Endodermal cell (in vitro differentiated cells): ENCODE measurements around the gene IKZF1. TPM values are rescaled to one million over a fixed set of nuclear protein-coding genes. Genes with fewer than 3 reads are reported as not detected.
A peak's percentile ranks its signal among the peaks of the same experiment; 100 is the strongest.

Source experiments
- DNase-seq: peaks from one replicate; pipeline ENCODE4 v3.0.0-alpha.2; 2017
- H3K27ac ChIP-seq: 2 replicates; pipeline ENCODE4 v1.5.1; 2013; ENCODE audit warnings: mild to moderate bottlenecking, low read depth, low read length, moderate library complexity
- H3K27me3 ChIP-seq: 2 replicates; pipeline ENCODE4 v1.6.1; 2013; ENCODE audit warnings: mild to moderate bottlenecking, low read length, moderate library complexity; ENCODE audit not compliant: insufficient read depth, control insufficient read depth, poor library complexity, severe bottlenecking
- H3K36me3 ChIP-seq: 2 replicates; pipeline ENCODE4 v1.7.0; 2013; ENCODE audit warnings: mild to moderate bottlenecking, low read length, moderate library complexity; ENCODE audit not compliant: control insufficient read depth, insufficient read depth
- H3K4me1 ChIP-seq: one replicate; pipeline ENCODE4 v1.7.0; 2013; ENCODE audit warnings: low read length; ENCODE audit not compliant: control insufficient read depth, insufficient read depth
- H3K4me3 ChIP-seq: 2 replicates; pipeline ENCODE4 v1.5.1; 2013; ENCODE audit warnings: mild to moderate bottlenecking, low read length, moderate library complexity
- H3K9ac ChIP-seq: 2 replicates; pipeline ENCODE4 v1.6.1; 2013; ENCODE audit warnings: mild to moderate bottlenecking, low read length, moderate library complexity; ENCODE audit not compliant: poor library complexity, severe bottlenecking; ENCODE audit errors: extremely low read depth
- H3K9me3 ChIP-seq: 2 replicates; pipeline ENCODE4 v1.6.1; 2013; ENCODE audit warnings: mild to moderate bottlenecking, low read length, moderate library complexity; ENCODE audit not compliant: control insufficient read depth
- H3K27ac Mint-ChIP-seq: 2 replicates; pipeline ENCODE4 v1.8.0; 2020; ENCODE audit warnings: mixed read lengths
- H3K27me3 Mint-ChIP-seq: 2 replicates; pipeline ENCODE4 v1.8.0; 2021; ENCODE audit warnings: mild to moderate bottlenecking, mixed read lengths; ENCODE audit not compliant: insufficient read depth
- H3K36me3 Mint-ChIP-seq: 2 replicates; pipeline ENCODE4 v1.8.0; 2020; ENCODE audit warnings: low read depth, mixed read lengths
- H3K4me1 Mint-ChIP-seq: 2 replicates; pipeline ENCODE4 v1.8.0; 2020; ENCODE audit warnings: mixed read lengths
- H3K4me3 Mint-ChIP-seq: 2 replicates; pipeline ENCODE4 v1.8.0; 2020; ENCODE audit warnings: mild to moderate bottlenecking, moderate library complexity, mixed read lengths
- H3K9me3 Mint-ChIP-seq: 2 replicates; pipeline ENCODE4 v1.8.0; 2020; ENCODE audit warnings: mild to moderate bottlenecking, mixed read lengths
- WGBS, 2 experiments: methylation state at CpG; one replicate each; pipeline versions ENCODE4 v1.1.5 to v1.1.7; 2013; ENCODE audit warnings: missing lambda C conversion rate in 2 of 2, mixed read lengths in 1 of 2; ENCODE audit not compliant: insufficient coverage in 1 of 2, insufficient read length in 1 of 2; 5-methylcytosine and 5-hydroxymethylcytosine counted together
- total RNA-seq, 2 donors: library from RNA; stranded (reverse); fragmentation: NEBNext Ultra II Directional in 1 of 2; extraction: Animal tissue kit (Norgen Biotek cat#: 25700) in 1 of 2; gene quantifications; 2 replicates in 1 of 2; 3 replicates in 1 of 2; pipeline ENCODE4 v1.2.1, GENCODE V29; 2021
- TF ChIP-seq, protein P1 (sequence below): fragments of 200-600 bp; sonication (generic); conservative IDR thresholded peaks from 2 replicates; pipeline ENCODE4 v1.5.0; 2021; ENCODE audit warnings: antibody characterized with exemption, mild to moderate bottlenecking

The IKZF1 gene
- total RNA-seq, 2 donors from 2014 or later = 0.44 to 0.55 TPM

DNA sequence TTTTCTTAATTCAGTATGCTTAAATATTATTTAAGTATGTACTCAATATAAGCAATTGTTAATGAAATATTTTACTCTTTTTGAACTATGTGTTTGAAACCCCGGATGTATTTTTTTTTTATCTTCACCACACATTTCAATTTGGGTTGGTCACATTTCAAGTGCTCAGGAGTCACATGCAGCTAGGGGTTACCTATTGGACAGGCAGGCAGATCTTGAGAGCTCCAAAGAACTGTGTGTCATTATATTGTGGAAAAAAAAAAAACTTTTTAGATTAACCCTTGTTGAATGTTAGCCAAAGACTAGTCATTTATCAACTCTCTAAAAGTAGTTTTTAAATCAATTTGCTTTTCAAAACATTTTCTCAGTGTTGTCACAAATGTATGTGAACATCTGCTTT, 37.2 kb downstream of the IKZF1 start:
- H3K4me3 Mint-ChIP-seq = no peak overlapping the region
- TF ChIP-seq, protein P1, sequence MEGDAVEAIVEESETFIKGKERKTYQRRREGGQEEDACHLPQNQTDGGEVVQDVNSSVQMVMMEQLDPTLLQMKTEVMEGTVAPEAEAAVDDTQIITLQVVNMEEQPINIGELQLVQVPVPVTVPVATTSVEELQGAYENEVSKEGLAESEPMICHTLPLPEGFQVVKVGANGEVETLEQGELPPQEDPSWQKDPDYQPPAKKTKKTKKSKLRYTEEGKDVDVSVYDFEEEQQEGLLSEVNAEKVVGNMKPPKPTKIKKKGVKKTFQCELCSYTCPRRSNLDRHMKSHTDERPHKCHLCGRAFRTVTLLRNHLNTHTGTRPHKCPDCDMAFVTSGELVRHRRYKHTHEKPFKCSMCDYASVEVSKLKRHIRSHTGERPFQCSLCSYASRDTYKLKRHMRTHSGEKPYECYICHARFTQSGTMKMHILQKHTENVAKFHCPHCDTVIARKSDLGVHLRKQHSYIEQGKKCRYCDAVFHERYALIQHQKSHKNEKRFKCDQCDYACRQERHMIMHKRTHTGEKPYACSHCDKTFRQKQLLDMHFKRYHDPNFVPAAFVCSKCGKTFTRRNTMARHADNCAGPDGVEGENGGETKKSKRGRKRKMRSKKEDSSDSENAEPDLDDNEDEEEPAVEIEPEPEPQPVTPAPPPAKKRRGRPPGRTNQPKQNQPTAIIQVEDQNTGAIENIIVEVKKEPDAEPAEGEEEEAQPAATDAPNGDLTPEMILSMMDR = no peak
- H3K27ac Mint-ChIP-seq = no peak overlapping the region
- no peaks in the 10 kb centered on the region for H3K9me3 Mint-ChIP-seq
- WGBS, 2 experiments = 100% methylated on average over 1 of the region's 1 CpG; no CpG with 5 or more reads in 1 of the 2 experiments
- H3K4me3 ChIP-seq = no peak overlapping the region
- H3K4me1 Mint-ChIP-seq = peaks cover 7% of the 10 kb centered on the region
- DNase-seq = no peak
- H3K4me1 ChIP-seq = peaks cover 4% of the 10 kb centered on the region
- no peaks in the 10 kb centered on the region for H3K36me3 Mint-ChIP-seq
- H3K9ac ChIP-seq = no peak overlapping the region
- H3K27me3 ChIP-seq = no peaks in the 10 kb centered on the region
- H3K36me3 ChIP-seq = no peaks in the 10 kb centered on the region
- no peak overlapping the region for H3K27ac ChIP-seq
- H3K9me3 ChIP-seq = no peaks in the 10 kb centered on the region
- H3K27me3 Mint-ChIP-seq = peaks cover 2% of the 10 kb centered on the region

DNA sequence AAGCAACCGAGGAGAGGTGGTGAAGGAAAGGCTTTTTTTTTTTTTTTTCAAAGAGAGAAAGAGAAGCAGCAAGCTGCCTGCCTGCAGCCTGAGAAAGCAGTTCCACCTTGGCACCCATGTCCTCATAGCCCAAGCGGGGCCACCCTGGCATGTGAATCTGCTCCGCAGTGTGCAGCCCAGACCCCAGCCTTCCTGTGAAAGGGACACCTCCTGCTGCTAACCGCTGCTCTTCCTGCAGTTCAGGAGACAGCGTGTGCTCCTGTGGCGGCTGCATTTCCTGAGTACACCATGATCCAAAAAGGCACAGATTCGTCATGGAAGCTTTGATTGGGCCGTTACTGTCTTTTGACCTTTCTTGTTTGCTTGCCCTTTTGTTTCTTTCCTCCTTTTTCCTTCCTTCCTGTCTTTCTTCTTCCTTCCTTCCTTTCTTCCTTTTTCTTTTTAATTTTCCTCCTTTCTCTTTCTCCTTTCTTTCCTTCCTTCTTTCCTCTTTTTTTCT, 38.1 kb downstream of the IKZF1 start:
- Histone ChIP-seq H3K9me3 (no peaks in the 10 kb centered on the region), H3K36me3 (no peaks in the 10 kb centered on the region), H3K27ac (no peak overlapping the region), H3K4me1 (peaks cover 5% of the 10 kb centered on the region), H3K4me3 (no peak overlapping the region), H3K9ac (no peak overlapping the region), H3K27me3 (no peaks in the 10 kb centered on the region)
- TF ChIP-seq, protein P1 = no peak
- peaks cover 10% of the 10 kb centered on the region for H3K4me1 Mint-ChIP-seq
- no peaks in the 10 kb centered on the region for H3K36me3 Mint-ChIP-seq
- no peak overlapping the region for H3K27ac Mint-ChIP-seq
- H3K27me3 Mint-ChIP-seq = peaks cover 2% of the 10 kb centered on the region
- peak; percentile 58 for DNase-seq
- H3K9me3 Mint-ChIP-seq = no peaks in the 10 kb centered on the region
- WGBS, 2 experiments = 47 to 52% methylated on average over 7 to 8 of the region's 8 CpGs
- no peak overlapping the region for H3K4me3 Mint-ChIP-seq

DNA sequence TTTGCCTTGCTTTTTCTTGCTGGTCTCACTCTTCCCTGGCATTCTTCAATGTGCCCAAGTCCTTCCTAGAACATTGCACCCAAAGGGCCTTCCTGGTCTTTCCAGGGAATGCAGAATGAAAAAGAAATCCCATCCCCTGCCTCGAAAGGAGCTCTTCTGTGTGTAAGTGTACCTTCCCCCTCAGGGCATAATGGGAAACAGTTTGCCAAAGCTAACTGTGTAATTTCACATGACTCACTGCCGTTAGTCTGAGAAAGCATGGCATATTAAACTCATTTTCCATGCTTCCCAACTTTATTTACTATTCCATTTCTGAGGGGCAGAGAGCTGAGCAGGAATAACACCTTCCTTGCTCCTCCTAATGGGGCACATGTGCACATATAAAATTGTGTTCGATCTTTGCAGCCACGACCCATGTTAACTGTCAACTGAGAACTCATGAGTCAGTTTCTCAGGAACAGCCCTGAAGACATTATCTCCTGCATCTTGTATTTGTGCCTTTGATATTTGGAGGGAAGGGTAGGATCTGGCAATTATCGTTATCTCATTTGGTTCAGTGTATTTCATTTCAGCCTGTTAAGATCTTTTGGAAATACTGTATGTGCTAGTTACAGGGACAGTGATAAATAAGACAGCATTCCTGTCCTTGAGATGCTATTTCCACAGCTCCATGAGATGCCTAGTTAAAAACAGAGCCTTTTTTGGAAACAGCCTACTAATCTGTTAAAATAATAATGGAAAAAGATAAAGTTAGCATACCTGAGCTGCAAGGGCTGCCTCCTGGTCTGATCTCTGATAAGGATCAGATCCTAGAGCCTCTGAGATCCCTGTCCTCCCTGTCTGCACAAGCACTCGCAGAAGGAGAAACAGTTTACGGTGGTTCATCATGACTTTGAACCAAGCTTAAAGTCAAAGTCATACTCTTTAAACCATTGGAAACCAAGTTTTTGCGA, 42.3 kb downstream of the IKZF1 start:
- no peaks in the 10 kb centered on the region for H3K27me3 ChIP-seq
- H3K9me3 Mint-ChIP-seq = no peaks in the 10 kb centered on the region
- H3K4me1 ChIP-seq = peaks cover 5% of the 10 kb centered on the region
- peak; percentile 24 for DNase-seq
- no peak overlapping the region for H3K27ac Mint-ChIP-seq
- no peak overlapping the region for H3K4me3 Mint-ChIP-seq
- H3K9ac ChIP-seq = no peak overlapping the region
- no peak overlapping the region for H3K27ac ChIP-seq
- H3K9me3 ChIP-seq = no peaks in the 10 kb centered on the region
- WGBS, 2 experiments = 95 to 96% methylated on average over 6 to 8 of the region's 8 CpGs
- H3K36me3 ChIP-seq = no peaks in the 10 kb centered on the region
- H3K36me3 Mint-ChIP-seq = no peaks in the 10 kb centered on the region
- peaks cover 2% of the 10 kb centered on the region for H3K27me3 Mint-ChIP-seq
- TF ChIP-seq, protein P1 = no peak
- H3K4me1 Mint-ChIP-seq = peaks cover 10% of the 10 kb centered on the region
- H3K4me3 ChIP-seq = no peak overlapping the region
